ENCODE measurements around the gene APOBR.
"Not testable (repeated sequence)": the region's sequence is repeated elsewhere in the genome, so short reads cannot be mapped to it uniquely, and the experiment has no call there.

APOBR gene

GRCh38 chr16:28494121-28494851, at the start of gene APOBR:
Gene APOBR (plus strand): TSS chr16:28494643. CDS start chr16:28494682, 39 bp downstream.
- peak; percentile 51 to 72 (median 69) for DNase-seq (ENCODE audit: low read depth in 3 of 3, low spot score in 1 of 3)

GRCh38 chr16:28446388-28446787, 48.1 kb upstream of the APOBR start:
- DNase-seq (ENCODE audit: low read depth in 3 of 3, low spot score in 1 of 3), result not testable (repeated sequence)

GRCh38 chr16:28447081-28447480, 47.4 kb upstream of the APOBR start:
- DNase-seq (ENCODE audit: low read depth in 3 of 3, low spot score in 1 of 3), result not testable (repeated sequence)

GRCh38 chr16:28473714-28474265, 20.7 kb upstream of the APOBR start:
- no peak for DNase-seq (ENCODE audit: low read depth in 3 of 3, low spot score in 1 of 3)

- DNase-seq (ENCODE audit: low read depth in 3 of 3, low spot score in 1 of 3), result no peak
These were observed 19.2 kb upstream of the APOBR start for GRCh38 chr16:28475221-28475620.

GRCh38 chr16:28477311-28477920, 17.0 kb upstream of the APOBR start:
- no peak for DNase-seq (ENCODE audit: low read depth in 3 of 3, low spot score in 1 of 3)

GRCh38 chr16:28478506-28479180, 15.8 kb upstream of the APOBR start:
- no peak for DNase-seq (ENCODE audit: low read depth in 3 of 3, low spot score in 1 of 3)

- no peak for DNase-seq (ENCODE audit: low read depth in 3 of 3, low spot score in 1 of 3)
These were observed 12.4 kb upstream of the APOBR start for GRCh38 chr16:28482026-28482425.

GRCh38 chr16:28483361-28483760, 11.1 kb upstream of the APOBR start:
- DNase-seq (ENCODE audit: low read depth in 3 of 3, low spot score in 1 of 3), result not testable (repeated sequence)

- DNase-seq (ENCODE audit: low read depth in 3 of 3, low spot score in 1 of 3), result no peak
These were observed 8.2 kb upstream of the APOBR start for GRCh38 chr16:28486266-28486665.

GRCh38 chr16:28491230-28491969, 3.0 kb upstream of the APOBR start:
- DNase-seq (ENCODE audit: low read depth in 3 of 3, low spot score in 1 of 3), result no peak

- peak; percentile 63 to 69 (median 68) for DNase-seq (ENCODE audit: low read depth in 3 of 3, low spot score in 1 of 3)
These were observed 2.4 kb upstream of the APOBR start, which contains the start of gene CLN3 for GRCh38 chr16:28491970-28492474. Gene CLN3 (minus strand): TSS chr16:28492074. CDS start chr16:28491759, 315 bp downstream.

- no peak for DNase-seq (ENCODE audit: low read depth in 3 of 3, low spot score in 1 of 3)
These were observed 1.9 kb upstream of the APOBR start for GRCh38 chr16:28492511-28492910.

GRCh38 chr16:28495098-28495793, 803 bp downstream of the APOBR start:
- DNase-seq (ENCODE audit: low read depth in 3 of 3, low spot score in 1 of 3), result no peak

GRCh38 chr16:28495795-28496749, 1.6 kb downstream of the APOBR start:
- DNase-seq (ENCODE audit: low read depth in 3 of 3, low spot score in 1 of 3), result no peak

GRCh38 chr16:28496844-28497243, 2.4 kb downstream of the APOBR start:
- no peak for DNase-seq (ENCODE audit: low read depth in 3 of 3, low spot score in 1 of 3)

GRCh38 chr16:28497386-28497785, 2.9 kb downstream of the APOBR start:
- DNase-seq (ENCODE audit: low read depth in 3 of 3, low spot score in 1 of 3), result no peak

GRCh38 chr16:28497861-28498599, 3.6 kb downstream of the APOBR start:
- DNase-seq (ENCODE audit: low read depth in 3 of 3, low spot score in 1 of 3), result no peak
